A549 (cell line): ENCODE data around the gene SYNE2.

ENCODE experiments used
- SMC3 ChIP-seq: fragments of >200 bp; sonication (Bioruptor Twin); formaldehyde crosslinking; IDR thresholded peaks from 3 replicates; pipeline ENCODE4 v1.6.1; 2018; ENCODE audit warnings: inconsistent platforms
- TP53 ChIP-seq: fragments of 250-450 bp; sonication (Bioruptor Pico); IDR thresholded peaks from 2 replicates; pipeline ENCODE4 v1.5.0; 2021; ENCODE audit warnings: mild to moderate bottlenecking, moderate library complexity
- TF ChIP-seq, protein P1 (sequence below): fragments of >200 bp; sonication (Bioruptor Twin); formaldehyde crosslinking; IDR thresholded peaks from 3 replicates; pipeline ENCODE4 v1.5.1; 2016
- TF ChIP-seq, protein P2 (sequence below): fragments of >200 bp; sonication (Bioruptor Twin); formaldehyde crosslinking; IDR thresholded peaks from 3 replicates; pipeline ENCODE4 v1.6.1; 2016
- TF ChIP-seq, protein P3 (sequence below): fragments of 150-350 bp; IDR thresholded peaks from 2 replicates; pipeline ENCODE4 v1.6.1; 2014; ENCODE audit warnings: low read depth, mild to moderate bottlenecking, low read length

DNA sequence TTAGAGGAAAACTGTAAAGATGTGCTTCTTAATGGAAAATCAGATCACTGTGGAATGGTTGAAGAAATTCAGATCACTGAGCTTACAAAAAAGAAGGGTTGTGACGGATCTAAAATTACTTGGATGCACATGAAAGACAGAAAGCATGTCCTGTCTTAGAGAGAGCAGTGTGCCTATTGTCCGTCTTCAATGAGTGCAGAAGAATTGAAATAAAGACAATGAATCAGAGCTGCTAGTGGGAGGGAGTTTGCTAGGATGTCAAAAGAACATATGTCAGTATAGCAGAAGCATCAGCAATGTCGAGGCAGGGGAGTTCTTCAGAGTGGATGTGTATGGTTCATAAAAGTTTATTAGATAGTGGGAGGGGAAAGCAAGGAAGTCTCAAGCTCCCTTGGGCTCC is 172.7 kb downstream of the SYNE2 start:
- no peak for TF ChIP-seq TP53 (CRISPR knock-in tag)
- no peak for TF ChIP-seq SMC3
- TF ChIP-seq, protein P1, sequence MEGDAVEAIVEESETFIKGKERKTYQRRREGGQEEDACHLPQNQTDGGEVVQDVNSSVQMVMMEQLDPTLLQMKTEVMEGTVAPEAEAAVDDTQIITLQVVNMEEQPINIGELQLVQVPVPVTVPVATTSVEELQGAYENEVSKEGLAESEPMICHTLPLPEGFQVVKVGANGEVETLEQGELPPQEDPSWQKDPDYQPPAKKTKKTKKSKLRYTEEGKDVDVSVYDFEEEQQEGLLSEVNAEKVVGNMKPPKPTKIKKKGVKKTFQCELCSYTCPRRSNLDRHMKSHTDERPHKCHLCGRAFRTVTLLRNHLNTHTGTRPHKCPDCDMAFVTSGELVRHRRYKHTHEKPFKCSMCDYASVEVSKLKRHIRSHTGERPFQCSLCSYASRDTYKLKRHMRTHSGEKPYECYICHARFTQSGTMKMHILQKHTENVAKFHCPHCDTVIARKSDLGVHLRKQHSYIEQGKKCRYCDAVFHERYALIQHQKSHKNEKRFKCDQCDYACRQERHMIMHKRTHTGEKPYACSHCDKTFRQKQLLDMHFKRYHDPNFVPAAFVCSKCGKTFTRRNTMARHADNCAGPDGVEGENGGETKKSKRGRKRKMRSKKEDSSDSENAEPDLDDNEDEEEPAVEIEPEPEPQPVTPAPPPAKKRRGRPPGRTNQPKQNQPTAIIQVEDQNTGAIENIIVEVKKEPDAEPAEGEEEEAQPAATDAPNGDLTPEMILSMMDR = no peak
- TF ChIP-seq, protein P2, sequence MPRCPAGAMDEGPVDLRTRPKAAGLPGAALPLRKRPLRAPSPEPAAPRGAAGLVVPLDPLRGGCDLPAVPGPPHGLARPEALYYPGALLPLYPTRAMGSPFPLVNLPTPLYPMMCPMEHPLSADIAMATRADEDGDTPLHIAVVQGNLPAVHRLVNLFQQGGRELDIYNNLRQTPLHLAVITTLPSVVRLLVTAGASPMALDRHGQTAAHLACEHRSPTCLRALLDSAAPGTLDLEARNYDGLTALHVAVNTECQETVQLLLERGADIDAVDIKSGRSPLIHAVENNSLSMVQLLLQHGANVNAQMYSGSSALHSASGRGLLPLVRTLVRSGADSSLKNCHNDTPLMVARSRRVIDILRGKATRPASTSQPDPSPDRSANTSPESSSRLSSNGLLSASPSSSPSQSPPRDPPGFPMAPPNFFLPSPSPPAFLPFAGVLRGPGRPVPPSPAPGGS = no peak
- TF ChIP-seq, protein P3, sequence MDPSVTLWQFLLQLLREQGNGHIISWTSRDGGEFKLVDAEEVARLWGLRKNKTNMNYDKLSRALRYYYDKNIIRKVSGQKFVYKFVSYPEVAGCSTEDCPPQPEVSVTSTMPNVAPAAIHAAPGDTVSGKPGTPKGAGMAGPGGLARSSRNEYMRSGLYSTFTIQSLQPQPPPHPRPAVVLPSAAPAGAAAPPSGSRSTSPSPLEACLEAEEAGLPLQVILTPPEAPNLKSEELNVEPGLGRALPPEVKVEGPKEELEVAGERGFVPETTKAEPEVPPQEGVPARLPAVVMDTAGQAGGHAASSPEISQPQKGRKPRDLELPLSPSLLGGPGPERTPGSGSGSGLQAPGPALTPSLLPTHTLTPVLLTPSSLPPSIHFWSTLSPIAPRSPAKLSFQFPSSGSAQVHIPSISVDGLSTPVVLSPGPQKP = no peak
